KOPT-K1 (cell line): ENCODE results near the gene WBP2.

Experiments
- H3K27ac ChIP-seq: fragments of 200-600 bp; sonication (generic); 2 replicates; pipeline ENCODE4 v1.5.1; 2016; ENCODE audit warnings: antibody characterized with exemption, mild to moderate bottlenecking, low read depth, low read length; ENCODE audit not compliant: poor library complexity, severe bottlenecking
- H3K36me3 ChIP-seq: fragments of 200-600 bp; sonication (generic); 2 replicates; pipeline ENCODE4 v1.5.1; 2017; ENCODE audit warnings: antibody characterized with exemption, mild to moderate bottlenecking, low read length, moderate library complexity; ENCODE audit not compliant: insufficient read depth
- H3K9me3 ChIP-seq: fragments of 200-600 bp; sonication (generic); 2 replicates; pipeline ENCODE4 v1.5.1; 2017; ENCODE audit warnings: antibody characterized with exemption, low read length, mild to moderate bottlenecking; ENCODE audit not compliant: insufficient read depth, poor library complexity, severe bottlenecking

Gene WBP2

DNA sequence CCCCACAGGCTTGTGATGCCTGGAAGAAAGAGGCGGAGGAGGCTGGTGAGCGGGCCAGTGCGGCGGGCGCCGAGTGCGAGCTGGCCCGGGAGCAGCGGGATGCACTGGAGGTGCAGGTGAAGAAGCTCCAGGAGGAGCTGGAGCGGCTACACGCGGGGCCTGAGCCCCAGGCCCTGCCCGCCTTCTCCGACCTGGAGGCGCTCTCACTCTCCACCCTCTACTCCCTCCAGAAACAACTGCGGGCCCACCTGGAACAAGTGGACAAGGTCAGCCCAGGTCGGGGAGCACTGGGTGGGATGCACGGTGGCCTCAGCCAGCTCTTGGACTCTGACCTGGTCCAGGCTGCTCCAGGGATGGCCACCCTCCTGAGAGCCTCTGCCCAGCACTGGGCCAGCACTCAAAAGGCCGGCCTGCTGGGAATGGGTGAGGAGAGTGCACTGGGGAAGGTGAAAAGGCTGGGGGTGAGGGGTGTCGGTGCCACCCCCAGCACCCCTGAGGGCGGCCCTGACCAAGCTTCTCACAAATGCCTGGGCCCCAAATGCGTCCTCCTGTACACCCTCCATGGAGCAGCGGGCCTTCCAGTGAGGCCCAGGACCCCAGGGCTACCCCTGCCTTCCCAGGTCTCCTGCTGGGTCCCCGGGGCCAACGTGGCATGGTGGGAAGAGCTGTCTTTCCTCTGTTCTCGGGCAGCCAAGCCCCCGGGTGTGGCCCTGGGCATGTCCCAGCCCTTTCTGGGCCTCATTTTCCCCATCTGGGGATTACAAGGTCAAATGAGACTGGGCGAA is 31.7 kb downstream of the WBP2 start:
- H3K36me3 ChIP-seq: peaks cover 100% of the 10 kb centered on the region
- H3K9me3 ChIP-seq: no peaks in the 10 kb centered on the region
- no peak overlapping the region for H3K27ac ChIP-seq

DNA sequence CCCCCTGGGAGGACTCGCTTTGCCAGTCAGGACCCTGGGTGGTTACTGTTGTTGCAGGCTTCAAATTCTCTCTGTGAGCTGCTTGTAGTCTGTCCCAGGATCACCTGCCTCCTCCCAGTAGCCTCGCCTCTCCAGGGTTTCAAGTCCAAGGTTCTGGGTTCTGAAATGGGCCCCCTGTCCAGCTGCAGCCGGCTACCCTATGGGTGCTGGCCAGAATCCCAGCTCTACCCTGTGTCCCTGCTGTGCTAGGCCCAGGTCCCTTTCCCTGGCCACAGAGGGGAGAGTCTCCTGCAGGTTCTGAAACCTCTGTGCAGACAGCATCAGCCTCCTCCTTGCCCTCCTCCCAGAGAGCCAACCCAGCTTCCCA is 32.4 kb downstream of the WBP2 start:
- Histone ChIP-seq H3K9me3 (no peaks in the 10 kb centered on the region), H3K27ac (peak overlapping the region; percentile 72), H3K36me3 (peaks cover 100% of the 10 kb centered on the region)

DNA sequence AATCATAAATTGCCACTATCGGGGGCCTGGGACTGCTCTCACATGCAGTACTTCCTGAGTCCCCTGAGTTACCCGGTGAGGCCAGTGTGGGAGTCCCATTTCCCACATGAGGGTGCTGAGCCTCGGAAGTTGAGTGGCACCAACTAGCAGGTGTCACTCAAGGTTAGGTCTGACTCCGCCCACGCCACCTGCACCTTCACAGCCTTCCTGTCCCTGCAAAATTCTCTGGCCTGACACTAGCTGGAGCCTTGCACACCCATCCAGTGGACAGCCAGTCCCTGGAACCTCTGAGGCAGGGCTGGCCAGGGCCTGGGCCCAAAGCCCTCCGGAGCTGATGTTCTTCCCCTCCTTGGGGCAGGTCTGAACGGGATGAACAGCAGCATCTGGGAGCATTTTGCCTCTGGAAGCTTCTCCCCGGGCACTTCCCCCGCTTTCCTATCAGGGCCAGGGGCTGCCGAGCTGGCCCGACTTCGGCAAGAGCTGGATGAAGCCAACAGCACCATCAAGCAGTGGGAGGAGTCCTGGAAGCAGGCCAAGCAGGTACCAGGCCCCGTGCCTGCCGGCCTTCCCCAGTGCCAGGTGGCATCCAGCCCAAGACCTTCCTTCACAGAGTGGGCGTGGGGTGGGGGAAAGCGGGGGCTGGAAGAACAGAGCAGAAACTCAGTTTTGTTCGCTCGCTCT is 32.9 kb downstream of the WBP2 start:
- Histone ChIP-seq H3K9me3 (no peaks in the 10 kb centered on the region), H3K36me3 (peaks cover 100% of the 10 kb centered on the region), H3K27ac (peak overlapping the region; percentile 72)

DNA sequence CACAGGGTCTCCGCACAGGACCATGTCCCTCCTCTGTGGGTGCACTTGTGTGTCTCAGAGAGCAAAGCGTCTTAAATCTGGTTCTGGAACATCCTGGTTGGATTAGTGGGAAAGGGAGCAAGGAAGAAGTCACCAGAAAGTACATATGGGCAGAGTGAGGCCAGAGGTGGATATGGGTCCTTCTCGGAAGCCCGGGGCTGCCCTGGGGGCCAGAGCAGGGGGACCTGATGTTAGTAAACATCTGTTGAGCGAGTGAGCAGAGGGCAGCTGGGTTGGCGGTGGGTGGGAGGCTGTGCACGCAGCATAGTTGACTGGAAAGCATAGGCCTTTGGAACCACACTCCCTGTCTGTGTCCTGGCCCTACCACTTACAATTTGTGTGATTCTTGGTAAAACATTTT is 33.6 kb downstream of the WBP2 start:
- Histone ChIP-seq H3K27ac (peak overlapping the region; percentile 72), H3K9me3 (no peaks in the 10 kb centered on the region), H3K36me3 (peaks cover 100% of the 10 kb centered on the region)

DNA sequence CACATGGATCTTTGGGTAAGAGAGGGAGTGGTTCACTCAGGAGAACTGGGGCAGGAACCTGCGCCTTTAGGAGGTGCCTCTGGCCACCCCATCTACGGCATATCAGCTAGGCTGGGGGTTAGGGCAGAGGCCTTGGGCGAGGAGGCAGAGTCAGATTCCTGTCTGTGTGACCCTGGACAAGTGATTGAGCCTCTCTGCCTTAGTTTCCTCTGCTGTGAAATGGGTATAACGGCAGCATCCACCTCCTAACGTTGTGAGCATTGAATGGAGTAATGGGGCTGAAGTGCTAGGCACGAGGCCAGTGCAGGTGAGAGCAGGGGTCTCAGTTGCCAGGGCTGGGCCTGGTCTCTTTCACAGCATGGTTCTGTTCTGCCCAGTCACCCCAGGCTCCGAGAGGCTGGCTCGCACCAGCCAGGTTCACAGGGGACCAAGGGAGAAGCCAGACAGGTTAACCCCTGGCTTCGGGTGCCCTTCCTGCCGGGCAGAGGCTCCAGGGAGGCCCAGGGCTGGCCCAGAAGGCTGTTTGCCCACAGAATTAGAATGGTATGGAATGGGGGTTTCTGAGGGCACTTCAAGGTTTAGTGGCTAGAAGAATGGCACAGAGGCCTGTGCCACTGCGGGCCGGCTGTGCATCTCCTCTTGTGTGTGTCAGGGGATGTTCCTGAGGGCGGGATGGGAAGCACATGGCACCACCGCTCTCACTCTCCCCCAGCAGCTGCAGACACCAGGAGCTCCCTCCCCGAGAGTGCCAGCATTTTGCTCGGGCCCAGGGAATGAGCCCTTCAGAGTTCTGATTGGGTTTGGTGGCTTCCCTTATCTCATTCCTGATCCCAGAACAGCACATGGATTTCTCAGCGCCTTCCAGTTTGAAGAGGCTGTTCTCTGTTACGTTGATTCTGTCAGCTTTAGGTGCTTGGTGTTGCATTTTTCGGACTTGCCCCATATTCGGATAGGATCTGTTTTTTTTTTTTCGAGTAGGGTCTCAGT is 34.7 kb downstream of the WBP2 start:
- Histone ChIP-seq H3K9me3 (no peaks in the 10 kb centered on the region), H3K36me3 (peaks cover 98% of the 10 kb centered on the region), H3K27ac (peak overlapping the region; percentile 72)

DNA sequence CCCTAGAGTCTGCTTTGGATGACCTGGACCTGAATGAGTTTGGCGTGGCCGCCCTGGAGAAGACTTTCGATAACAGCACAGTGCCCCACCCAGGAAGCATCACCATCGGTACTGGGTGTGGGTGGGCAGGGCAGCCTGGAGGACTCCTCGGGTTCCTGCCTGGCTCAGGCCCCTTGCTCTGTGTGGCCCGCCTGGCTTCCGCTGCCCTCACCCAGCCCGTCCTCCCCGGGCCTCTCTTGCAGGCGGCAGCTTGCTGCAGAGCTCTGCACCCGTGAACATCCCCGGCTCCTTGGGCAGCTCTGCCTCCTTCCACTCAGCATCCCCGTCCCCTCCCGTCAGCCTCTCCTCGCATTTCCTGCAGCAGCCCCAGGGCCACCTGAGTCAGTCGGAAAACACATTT is 35.5 kb downstream of the WBP2 start:
- H3K9me3 ChIP-seq: no peaks in the 10 kb centered on the region
- H3K27ac ChIP-seq: no peak overlapping the region
- H3K36me3 ChIP-seq: peaks cover 98% of the 10 kb centered on the region

DNA sequence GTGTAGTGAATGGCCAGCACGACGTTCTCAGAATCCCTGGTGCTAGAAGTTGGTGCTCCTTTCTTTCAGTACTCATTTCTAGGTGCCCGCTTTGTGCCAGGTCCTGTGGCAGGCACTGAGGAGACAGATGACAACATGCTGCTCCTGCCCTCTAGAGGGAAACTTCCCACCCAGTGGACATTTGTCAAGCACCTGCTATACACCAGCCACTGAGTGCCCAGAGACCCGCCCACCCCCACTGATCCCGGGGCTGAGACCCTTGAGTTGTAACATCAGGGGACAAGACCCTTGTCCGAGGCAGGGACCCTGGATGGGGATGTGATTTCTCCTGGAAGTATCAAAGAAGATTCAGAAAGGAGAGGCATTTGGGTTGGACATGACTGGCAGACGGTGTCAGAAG is 36.0 kb downstream of the WBP2 start:
- Histone ChIP-seq H3K36me3 (peaks cover 98% of the 10 kb centered on the region), H3K9me3 (no peaks in the 10 kb centered on the region), H3K27ac (no peak overlapping the region)

DNA sequence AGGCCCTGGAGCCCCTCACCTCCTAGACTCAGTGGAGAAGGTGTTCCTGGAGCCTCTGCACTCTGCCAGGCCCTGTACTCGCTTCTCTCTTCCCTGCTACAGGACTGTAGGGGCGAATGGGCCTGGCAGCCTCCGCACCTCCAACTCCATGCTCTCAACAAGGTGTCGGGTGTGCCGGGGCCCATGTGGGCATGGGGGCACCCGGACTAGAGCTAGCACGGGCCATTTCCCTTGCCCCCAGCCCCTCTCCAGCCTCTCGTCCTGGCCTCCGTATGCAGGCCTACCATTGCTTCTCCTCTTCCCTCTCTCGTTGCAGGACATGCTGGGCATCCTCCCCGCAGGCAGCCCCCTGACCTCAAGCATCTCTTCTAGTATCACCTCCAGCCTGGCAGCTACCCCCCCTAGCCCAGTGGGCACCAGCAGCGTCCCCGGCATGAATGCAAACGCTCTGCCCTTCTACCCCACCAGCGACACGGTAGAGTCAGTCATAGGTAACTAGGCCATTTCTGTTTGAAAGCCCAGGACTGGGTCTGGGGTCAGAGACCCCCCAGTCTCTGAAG is 36.7 kb downstream of the WBP2 start:
- H3K36me3 ChIP-seq: peaks cover 98% of the 10 kb centered on the region
- H3K9me3 ChIP-seq: no peaks in the 10 kb centered on the region
- H3K27ac ChIP-seq: no peak overlapping the region

DNA sequence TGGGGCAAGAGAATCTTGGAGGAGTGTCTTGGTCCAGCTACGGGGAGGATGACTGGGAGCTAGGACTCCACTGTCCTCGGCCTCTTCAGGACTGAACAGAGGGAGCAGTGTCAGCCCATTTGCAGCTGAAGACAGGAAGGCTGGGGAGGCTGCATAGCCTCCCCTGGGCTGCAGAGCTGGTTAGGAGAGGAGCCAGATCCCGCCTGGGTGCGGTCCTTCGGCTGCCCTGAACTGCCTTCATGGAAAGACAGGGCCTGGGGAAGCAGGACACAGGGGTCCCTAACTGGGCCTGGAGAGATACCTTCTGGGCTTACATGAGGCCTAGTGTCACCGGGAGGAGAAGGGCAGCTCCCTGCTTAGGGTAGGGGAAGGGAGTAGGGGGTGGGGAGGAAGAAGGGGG is 37.6 kb downstream of the WBP2 start:
- peaks cover 98% of the 10 kb centered on the region for H3K36me3 ChIP-seq

DNA sequence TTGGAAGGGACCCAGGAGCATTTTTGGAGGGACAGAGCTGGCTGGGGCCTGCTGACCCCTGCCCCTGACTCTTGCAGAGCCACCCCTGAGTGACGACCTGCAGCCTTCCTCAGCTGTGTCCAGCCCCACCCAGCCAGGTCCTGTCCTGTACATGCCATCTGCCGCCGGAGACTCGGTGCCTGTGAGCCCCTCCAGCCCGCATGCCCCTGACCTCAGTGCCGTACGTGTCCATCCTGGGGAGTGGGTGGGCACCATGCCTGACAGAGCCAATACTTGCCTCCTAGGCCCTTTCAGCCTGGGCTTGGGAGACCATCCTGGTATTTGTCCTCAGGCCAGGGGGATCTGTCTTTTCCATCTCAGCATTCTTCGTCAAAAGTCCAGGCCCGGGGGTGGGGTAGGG is 38.4 kb downstream of the WBP2 start:
- Histone ChIP-seq H3K9me3 (no peaks in the 10 kb centered on the region), H3K27ac (no peak overlapping the region), H3K36me3 (peaks cover 98% of the 10 kb centered on the region)

More for the DNA sequence above, 37.6 kb downstream of the WBP2 start:
- no peaks in the 10 kb centered on the region for H3K9me3 ChIP-seq
- H3K27ac ChIP-seq: no peak overlapping the region

DNA sequence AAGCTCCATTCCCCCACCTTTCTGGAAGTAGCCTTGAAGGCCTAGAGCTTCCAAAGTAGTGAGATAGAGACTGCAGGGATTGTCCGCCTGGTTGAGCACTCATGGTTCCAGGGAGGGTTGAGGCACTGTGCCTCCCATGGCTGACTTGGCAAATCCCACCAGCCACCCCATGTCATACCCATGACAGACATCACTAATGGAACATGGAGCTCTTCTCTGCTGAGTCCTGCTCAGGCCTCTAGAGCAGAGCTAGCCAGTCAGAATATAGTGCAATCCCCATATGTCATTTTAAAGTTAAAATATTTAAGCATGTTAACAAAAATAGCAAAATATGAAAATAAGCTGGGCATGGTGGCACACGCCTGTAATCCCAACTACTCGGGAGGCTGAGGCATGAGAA is 39.7 kb downstream of the WBP2 start:
- no peak overlapping the region for H3K27ac ChIP-seq

DNA sequence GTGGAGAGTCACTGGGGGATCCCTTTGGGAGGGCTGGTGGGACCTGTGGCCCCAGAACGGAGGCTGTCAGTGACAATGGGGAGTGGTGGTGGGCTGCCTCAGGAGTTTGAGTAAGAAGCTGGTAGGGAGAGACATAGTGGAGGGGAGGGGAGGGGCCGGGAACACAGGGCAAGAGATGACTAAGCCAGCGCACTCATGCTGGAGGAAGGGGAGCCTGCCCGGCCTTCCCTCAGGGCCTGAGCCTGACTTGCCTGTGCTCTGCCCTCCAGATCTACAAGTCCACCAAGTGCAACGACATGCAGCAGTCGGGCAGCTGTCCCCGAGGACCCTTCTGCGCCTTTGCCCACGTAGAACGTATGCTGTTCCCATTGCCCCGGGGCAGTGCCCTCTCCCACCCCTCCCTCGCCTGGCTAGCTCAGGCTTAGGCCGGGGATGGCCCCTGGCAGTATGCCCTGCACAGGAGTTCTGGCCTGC is 40.2 kb downstream of the WBP2 start:
- Histone ChIP-seq H3K9me3 (no peaks in the 10 kb centered on the region), H3K36me3 (peaks cover 98% of the 10 kb centered on the region), H3K27ac (no peak overlapping the region)

More for the DNA sequence above, 39.7 kb downstream of the WBP2 start:
- Histone ChIP-seq H3K36me3 (peaks cover 98% of the 10 kb centered on the region), H3K9me3 (no peaks in the 10 kb centered on the region)

DNA sequence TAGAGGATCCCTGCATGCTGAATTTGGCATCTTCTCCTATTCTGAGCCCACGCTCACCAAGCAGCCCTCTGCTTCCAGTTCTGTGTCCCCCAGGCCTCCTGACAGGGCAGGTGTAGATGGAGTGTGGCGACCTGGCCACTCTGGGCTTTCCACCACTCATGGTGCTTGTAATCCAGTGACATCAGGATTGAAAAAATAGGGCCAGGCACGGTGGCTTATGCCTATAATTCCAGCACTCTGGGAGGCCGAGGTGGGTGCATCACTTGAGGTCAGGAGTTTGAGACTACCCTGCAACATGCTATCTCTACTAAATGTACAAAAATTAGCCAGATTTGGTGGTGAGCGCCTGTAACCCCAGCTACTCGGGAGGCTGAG is 41.1 kb downstream of the WBP2 start:
- Histone ChIP-seq H3K27ac (no peak overlapping the region), H3K9me3 (no peaks in the 10 kb centered on the region), H3K36me3 (peaks cover 98% of the 10 kb centered on the region)

DNA sequence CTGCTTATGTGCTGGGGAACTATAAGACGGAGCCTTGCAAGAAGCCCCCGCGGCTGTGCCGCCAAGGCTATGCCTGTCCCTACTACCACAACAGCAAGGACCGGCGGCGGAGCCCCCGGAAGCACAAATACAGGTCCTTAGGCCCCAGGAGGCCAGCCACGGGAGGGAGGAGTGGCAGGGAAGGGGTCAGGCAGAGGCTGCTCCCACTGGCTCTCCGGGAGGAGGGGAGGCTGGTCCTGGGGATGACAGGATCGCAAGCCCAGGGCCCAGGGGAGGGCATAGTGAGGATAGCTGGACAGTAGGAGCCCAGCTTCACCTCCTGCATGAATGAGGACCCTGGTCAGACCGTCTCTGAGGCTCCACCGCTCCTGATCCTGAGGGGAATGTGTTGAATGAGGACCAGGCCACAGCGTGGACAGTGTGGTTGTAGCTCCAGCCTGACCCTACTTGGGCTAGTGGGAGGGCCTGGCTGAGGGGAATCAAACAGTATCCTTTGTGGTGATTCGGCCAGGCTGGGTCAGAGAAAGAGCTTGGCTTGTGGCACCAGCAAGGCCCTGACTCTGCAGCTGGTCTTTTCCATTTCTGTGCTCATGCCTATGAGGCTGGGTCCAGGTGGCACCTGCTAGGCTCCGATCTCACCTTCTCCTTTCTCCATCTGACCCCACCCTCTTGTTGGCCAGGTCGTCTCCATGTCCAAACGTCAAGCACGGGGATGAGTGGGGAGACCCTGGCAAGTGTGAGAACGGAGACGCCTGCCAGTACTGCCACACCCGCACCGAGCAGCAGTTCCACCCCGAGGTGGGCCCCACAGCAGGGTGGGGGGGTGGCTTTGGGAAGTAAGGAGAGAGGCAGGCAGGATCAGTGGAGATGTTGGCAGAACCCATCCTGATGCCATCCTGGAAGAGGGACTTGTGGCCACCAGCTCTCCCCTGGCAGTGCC is 41.8 kb downstream of the WBP2 start:
- no peaks in the 10 kb centered on the region for H3K9me3 ChIP-seq
- no peak overlapping the region for H3K27ac ChIP-seq
- peaks cover 96% of the 10 kb centered on the region for H3K36me3 ChIP-seq
